MV-4-11 (cell line): ENCODE measurements around the gene PARP6.

Source experiments
- DNase-seq: peaks from one replicate; lab custom pipeline; 2025; lab: John Stamatoyannopoulos, UW

PARP6 gene

GRCh38 chr15:72230197-72231065, 41.9 kb downstream of the PARP6 start:
- DNase-seq, result peak; percentile 66

- DNase-seq, result no peak
Observed at GRCh38 chr15:72229947-72230196, 42.5 kb downstream of the PARP6 start.

- DNase-seq, result no peak
Observed at GRCh38 chr15:72229076-72229946, 43.0 kb downstream of the PARP6 start.

GRCh38 chr15:72227720-72228119, 44.6 kb downstream of the PARP6 start:
- peak; percentile 45 for DNase-seq

GRCh38 chr15:72227192-72227586, 45.2 kb downstream of the PARP6 start:
- peak; percentile 43 for DNase-seq

GRCh38 chr15:72223278-72223677, 49.1 kb downstream of the PARP6 start:
- DNase-seq, result no peak

- no peak for DNase-seq
Observed at GRCh38 chr15:72222393-72222792, 50.0 kb downstream of the PARP6 start.

GRCh38 chr15:72220687-72221086, 51.7 kb downstream of the PARP6 start:
- DNase-seq, result no peak

GRCh38 chr15:72217216-72217615, 55.1 kb downstream of the PARP6 start:
- DNase-seq, result no peak

GRCh38 chr15:72216079-72216478, 56.3 kb downstream of the PARP6 start:
- DNase-seq, result no peak

GRCh38 chr15:72207558-72208085, 64.7 kb downstream of the PARP6 start:
- DNase-seq, result no peak

GRCh38 chr15:72206677-72207000, 65.7 kb downstream of the PARP6 start:
- DNase-seq, result no peak

- no peak for DNase-seq
Observed at GRCh38 chr15:72205896-72206676, 66.3 kb downstream of the PARP6 start.

GRCh38 chr15:72205273-72205672, 67.1 kb downstream of the PARP6 start:
- DNase-seq, result no peak

GRCh38 chr15:72203507-72203837, 68.9 kb downstream of the PARP6 start:
- DNase-seq, result no peak

GRCh38 chr15:72202801-72203506, 69.4 kb downstream of the PARP6 start:
- DNase-seq, result no peak

GRCh38 chr15:72202302-72202701, 70.1 kb downstream of the PARP6 start:
- DNase-seq, result no peak

- no peak for DNase-seq
Observed at GRCh38 chr15:72201391-72201921, 70.9 kb downstream of the PARP6 start.

- no peak for DNase-seq
Observed at GRCh38 chr15:72200395-72201237, 71.7 kb downstream of the PARP6 start.

GRCh38 chr15:72199721-72200212, 72.6 kb downstream of the PARP6 start:
- peak; percentile 54 for DNase-seq

GRCh38 chr15:72199205-72199515, 73.2 kb downstream of the PARP6 start:
- no peak for DNase-seq
